Activated naive CD4-positive, alpha-beta T cell treated with anti-CD3 and anti-CD28 coated beads for 36 hours (primary cell): Measurements from ENCODE around the gene ELK4. TPM values are rescaled to one million over a fixed set of nuclear protein-coding genes. Genes with fewer than 3 reads are reported as not detected.

Source experiments
- CTCF ChIA-PET: fragments of 350-600 bp; sonication (Branson Sonifier 250); formaldehyde crosslinking; loops from one replicate; lab custom pipeline; 2021; ENCODE audit warnings: antibody characterized with exemption; lab: Charles Lee
- DNase-seq: peaks from one replicate; pipeline ENCODE4 v3.0.0-alpha.2; 2020
- H3K27ac Mint-ChIP-seq: one replicate; pipeline ENCODE4 v1.8.0; 2021; ENCODE audit warnings: mild to moderate bottlenecking, mixed read lengths
- H3K27me3 Mint-ChIP-seq: one replicate; pipeline ENCODE4 v1.8.0; 2021; ENCODE audit warnings: low read depth, mixed read lengths
- H3K36me3 Mint-ChIP-seq: one replicate; pipeline ENCODE4 v1.8.0; 2021; ENCODE audit warnings: low read depth, mixed read lengths
- H3K4me1 Mint-ChIP-seq: one replicate; pipeline ENCODE4 v1.8.0; 2021; ENCODE audit warnings: low read depth, mixed read lengths
- H3K4me3 Mint-ChIP-seq: one replicate; pipeline ENCODE4 v1.8.0; 2021; ENCODE audit warnings: mild to moderate bottlenecking, moderate library complexity, mixed read lengths
- H3K9me3 Mint-ChIP-seq: one replicate; pipeline ENCODE4 v1.8.0; 2021; ENCODE audit warnings: mixed read lengths
- intact Hi-C: fragments of 100-400 bp; cut with micrococcal nuclease; formaldehyde crosslinking; loops from one replicate; pipeline ENCODE4 v1.15.1; 2023
- total RNA-seq, 2 experiments: library from RNA; stranded (reverse); gene quantifications; one replicate each; pipeline ENCODE4 v1.2.3, GENCODE V29; 2021

Gene ELK4
- total RNA-seq, 2 experiments from 2014 or later: 60.5 to 62.4 TPM

DNA sequence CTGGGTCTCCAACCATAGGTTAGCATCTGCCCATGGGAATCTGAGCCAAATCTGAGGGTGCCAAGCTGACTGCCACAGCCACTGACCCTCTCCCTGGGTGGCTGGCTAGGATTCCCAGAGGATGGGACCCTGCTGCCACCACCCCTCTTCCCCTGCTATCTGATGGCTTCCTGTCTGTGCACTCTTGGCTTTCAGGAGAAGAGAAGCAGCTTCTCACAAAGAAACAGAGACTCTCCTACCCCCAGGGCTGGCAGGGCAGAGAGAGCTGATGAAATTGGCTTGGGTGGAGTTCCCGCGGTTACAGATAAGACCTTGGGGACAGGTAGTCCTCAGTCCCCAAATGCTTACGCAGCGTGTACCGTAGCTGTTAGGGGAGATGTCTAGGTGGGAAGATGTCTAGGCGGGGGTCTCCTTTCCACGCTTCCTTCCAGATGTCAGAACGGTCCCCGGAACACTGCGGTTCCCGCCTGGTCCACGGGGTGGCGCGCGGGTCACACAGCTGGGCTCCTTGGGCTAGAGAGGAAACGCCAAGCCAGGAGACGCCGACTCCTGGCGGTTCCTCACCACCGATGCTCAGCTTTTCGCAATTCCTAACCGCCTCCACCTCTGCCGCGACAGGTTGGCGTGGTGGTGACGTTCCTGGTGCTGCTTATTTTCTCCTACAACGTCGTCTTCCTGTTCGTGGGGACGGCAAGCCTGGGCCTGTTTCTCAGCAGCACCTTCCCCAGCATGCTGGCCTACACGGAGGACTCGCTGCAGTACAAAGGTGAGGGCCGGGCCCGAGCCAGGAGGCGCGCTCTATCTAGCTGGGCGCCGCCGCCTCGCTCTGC is 40.1 kb downstream of the ELK4 start:
- Mint-ChIP-seq H3K4me1 (peaks cover 48% of the 10 kb centered on the region), H3K36me3 (peaks cover 8% of the 10 kb centered on the region), H3K27ac (peak overlapping the region; percentile 90), H3K9me3 (no peaks in the 10 kb centered on the region), H3K27me3 (no peaks in the 10 kb centered on the region), H3K4me3 (peak overlapping the region; percentile 88)
- DNase-seq: peak; percentile 96
- CTCF ChIA-PET: interaction anchor here (0.7 to 9.7 kb wide), 42 partner anchors 9 to 1629 kb away, joined by 3 to 390 read pairs (median 8); partner anchors contain the start of gene ELK4
- intact Hi-C loops: loop anchor here (1.0 to 5.0 kb wide), 6 partner anchors 41 to 386 kb away; partner anchors contain the start of gene ELK4

DNA sequence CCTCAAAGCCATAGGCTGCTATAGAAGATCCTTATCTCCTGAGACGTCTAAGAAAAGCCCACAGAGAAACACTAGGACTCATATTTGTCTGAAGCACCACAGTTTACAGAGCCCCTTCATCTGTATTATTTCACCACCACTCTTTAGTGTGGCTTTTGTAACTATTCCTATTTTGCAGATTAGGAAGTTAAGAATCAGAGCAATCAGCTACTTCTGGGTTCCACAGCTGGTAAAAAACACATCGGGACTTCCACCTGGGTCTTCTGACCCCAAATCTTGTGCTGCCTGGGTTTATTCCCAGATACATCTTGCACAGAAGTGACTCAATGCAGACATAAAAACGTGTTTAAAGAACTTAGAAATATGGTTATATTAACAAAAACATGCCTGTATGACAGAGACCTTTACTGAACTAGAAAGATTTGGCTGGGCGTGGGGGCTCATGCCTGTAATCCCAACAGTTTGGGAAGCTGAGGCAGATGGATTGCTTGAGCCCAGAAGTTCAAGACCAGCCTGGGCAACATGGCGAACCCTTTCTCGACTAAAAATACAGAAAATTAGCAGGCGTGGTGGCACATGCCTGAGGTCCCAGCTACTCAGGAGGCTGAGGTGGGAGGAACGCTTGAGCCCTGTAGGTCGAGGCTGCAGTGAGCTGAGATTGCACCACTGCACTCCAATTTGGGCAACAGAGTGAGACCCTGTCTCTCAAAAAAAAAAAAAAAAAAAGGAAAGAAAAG is 40.9 kb downstream of the ELK4 start:
- H3K36me3 Mint-ChIP-seq: peaks cover 7% of the 10 kb centered on the region
- H3K4me3 Mint-ChIP-seq: no peak overlapping the region
- DNase-seq: peak; percentile 5
- intact Hi-C loops: loop anchor here (5.0 kb wide), 2 partner anchors 181 to 386 kb away; no protein-coding TSS in a partner anchor
- H3K4me1 Mint-ChIP-seq: peaks cover 44% of the 10 kb centered on the region
- H3K27ac Mint-ChIP-seq: peak overlapping the region; percentile 25
- CTCF ChIA-PET: interaction anchor here (0.6 to 9.7 kb wide), 38 partner anchors 8 to 1628 kb away, joined by 3 to 390 read pairs (median 8); partner anchors contain the start of gene ELK4
- no peaks in the 10 kb centered on the region for H3K9me3 Mint-ChIP-seq
- H3K27me3 Mint-ChIP-seq: no peaks in the 10 kb centered on the region

DNA sequence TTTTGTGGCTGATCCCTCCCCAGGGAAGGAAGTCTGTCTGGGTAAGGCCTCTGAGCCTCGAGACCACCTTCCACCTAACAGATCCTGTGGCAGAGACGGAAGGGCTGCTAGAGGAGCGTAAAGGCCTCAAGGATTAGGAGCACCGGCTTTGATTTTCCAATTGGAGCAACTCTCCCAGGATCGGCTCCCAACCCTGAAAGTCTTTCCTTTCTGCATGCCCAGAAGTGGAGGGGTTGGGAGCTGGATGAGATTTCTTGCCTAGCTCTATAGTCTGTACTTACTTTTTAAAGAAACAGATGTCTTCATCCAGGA is 41.4 kb downstream of the ELK4 start:
- Mint-ChIP-seq H3K4me1 (peaks cover 39% of the 10 kb centered on the region), H3K4me3 (no peak overlapping the region), H3K27ac (no peak overlapping the region), H3K36me3 (peaks cover 4% of the 10 kb centered on the region), H3K9me3 (no peaks in the 10 kb centered on the region), H3K27me3 (no peaks in the 10 kb centered on the region)
- CTCF ChIA-PET: interaction anchor here (0.6 to 9.7 kb wide), 9 partner anchors 16 to 395 kb away, joined by 3 to 390 read pairs (median 9); partner anchors contain the start of gene ELK4
- peak; percentile 1 for DNase-seq
- intact Hi-C loops: loop anchor here (5.0 kb wide), 2 partner anchors 182 to 387 kb away; no protein-coding TSS in a partner anchor

DNA sequence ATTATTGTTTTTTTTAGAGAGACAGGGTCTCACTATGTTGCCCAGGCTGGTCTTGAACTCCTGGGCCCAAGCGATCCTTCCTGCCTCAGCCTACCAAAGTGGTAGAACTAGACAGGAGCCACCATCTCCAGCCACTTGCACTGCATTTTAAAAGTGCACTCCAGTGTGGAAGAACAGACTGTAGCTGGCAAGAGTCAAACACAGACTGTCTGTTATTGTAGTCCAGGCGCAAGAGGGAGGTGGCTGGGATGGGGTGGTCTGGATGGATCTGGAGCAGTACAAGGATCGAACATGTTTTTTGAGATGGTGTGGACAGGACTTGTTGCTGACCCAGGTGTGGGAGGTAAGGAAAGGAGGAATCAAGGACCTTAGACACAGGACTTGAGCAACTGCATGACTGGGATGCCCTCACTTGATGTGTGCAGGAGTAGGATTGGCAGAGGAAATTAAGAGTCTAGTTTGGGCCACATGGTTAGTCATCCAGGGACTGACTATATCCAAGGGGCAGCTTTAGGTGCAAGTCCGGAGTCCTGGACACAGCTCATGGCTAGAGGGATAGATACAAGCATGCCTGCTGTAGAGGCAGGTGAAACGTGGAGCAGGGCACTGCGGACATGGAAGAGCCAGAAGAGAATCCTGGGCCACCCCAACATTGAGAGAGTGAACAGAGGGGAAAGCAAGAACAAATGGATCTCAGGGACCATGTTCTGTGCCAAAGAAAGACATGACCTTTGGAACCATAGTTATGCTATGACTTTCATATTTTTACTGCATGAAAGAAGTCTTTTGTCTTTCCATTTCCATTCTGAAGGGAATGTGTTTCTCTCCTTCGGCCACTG is 42.0 kb downstream of the ELK4 start:
- H3K27me3 Mint-ChIP-seq: no peaks in the 10 kb centered on the region
- no peaks in the 10 kb centered on the region for H3K9me3 Mint-ChIP-seq
- intact Hi-C loops: loop anchor here (5.0 kb wide), 2 partner anchors 182 to 387 kb away; no protein-coding TSS in a partner anchor
- H3K36me3 Mint-ChIP-seq: no peaks in the 10 kb centered on the region
- DNase-seq: peak; percentile 3
- CTCF ChIA-PET: interaction anchor here (1.1 to 9.7 kb wide), 8 partner anchors 15 to 215 kb away, joined by 3 to 390 read pairs (median 8); partner anchors contain the start of gene ELK4
- peaks cover 34% of the 10 kb centered on the region for H3K4me1 Mint-ChIP-seq
- no peak overlapping the region for H3K4me3 Mint-ChIP-seq
- H3K27ac Mint-ChIP-seq: no peak overlapping the region

DNA sequence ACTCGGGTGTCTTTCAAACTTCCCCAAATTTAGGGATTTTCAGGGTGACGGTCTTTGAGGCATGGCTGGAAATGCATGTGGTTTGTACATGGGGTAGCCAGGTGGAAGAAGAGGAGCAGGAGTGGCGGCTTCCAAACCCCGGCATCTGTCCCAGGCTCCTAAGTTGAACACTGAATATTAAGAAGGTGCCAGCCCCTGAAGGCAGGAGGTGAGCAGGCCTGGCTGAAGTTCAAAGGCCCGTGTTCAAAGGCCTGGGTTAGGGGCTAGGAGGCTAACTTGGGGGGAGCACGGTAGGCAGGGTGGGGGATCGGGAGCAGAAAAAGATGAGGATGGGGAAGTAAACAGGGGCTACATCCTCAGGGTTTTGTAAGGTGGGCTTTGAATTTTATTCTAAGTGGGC is 42.8 kb downstream of the ELK4 start:
- Mint-ChIP-seq H3K4me1 (peaks cover 29% of the 10 kb centered on the region), H3K36me3 (no peaks in the 10 kb centered on the region), H3K27me3 (no peaks in the 10 kb centered on the region), H3K9me3 (no peaks in the 10 kb centered on the region), H3K27ac (no peak overlapping the region), H3K4me3 (no peak overlapping the region)
- CTCF ChIA-PET: interaction anchor here (0.5 to 9.7 kb wide), 10 partner anchors 18 to 323 kb away, joined by 3 to 390 read pairs (median 3); partner anchors contain the start of gene ELK4
- intact Hi-C loops: no loop called here
- peak; percentile 1 for DNase-seq

DNA sequence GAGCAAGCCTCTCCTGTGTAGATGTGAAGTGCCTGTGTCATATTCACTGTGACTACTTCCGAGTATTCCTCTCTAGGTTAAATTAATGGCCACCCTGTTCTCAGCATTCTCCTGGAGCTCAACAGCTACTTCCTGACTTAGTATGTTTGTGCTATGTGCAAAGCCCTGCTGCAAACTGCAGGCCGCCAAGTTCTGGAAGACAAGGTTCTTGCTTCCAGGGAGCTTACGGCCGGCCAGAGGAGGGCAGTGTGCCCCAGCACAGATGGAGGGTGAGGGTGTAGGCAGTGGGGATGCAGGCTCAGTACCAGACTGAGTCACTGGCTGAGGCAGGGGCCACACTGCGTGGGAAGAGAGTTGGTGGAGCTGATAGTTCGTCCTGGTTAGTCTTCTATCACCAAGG is 43.2 kb downstream of the ELK4 start:
- peaks cover 25% of the 10 kb centered on the region for H3K4me1 Mint-ChIP-seq
- peak; percentile 54 for DNase-seq
- H3K36me3 Mint-ChIP-seq: no peaks in the 10 kb centered on the region
- no peak overlapping the region for H3K27ac Mint-ChIP-seq
- CTCF ChIA-PET: interaction anchor here (0.5 to 9.7 kb wide), 10 partner anchors 18 to 323 kb away, joined by 3 to 390 read pairs (median 4); partner anchors contain the start of gene ELK4
- no peaks in the 10 kb centered on the region for H3K9me3 Mint-ChIP-seq
- intact Hi-C loops: no loop called here
- no peaks in the 10 kb centered on the region for H3K27me3 Mint-ChIP-seq
- no peak overlapping the region for H3K4me3 Mint-ChIP-seq

DNA sequence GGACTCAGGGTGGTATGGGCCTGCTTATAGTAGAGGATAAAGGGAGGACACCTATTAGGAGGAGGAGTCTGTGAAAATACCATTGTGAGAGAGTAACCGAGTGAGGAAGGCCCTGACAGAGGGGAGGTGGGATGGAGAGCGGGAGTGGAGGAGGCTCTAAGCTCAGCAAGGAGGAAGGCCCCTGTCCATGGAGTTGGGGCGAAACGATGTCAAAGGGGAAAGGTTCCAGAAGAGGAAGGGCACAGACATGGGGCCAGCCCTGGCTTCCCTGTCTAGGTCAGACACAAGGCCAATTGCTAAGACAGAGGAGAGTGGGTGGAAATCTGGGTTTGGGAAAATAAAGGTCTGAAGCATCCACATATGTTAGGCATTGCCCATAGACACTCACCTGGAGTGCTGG is 44.2 kb downstream of the ELK4 start:
- H3K27me3 Mint-ChIP-seq: no peaks in the 10 kb centered on the region
- no peak for DNase-seq
- CTCF ChIA-PET: interaction anchor here (1.4 to 9.7 kb wide), 5 partner anchors 24 to 123 kb away, joined by 3 to 390 read pairs (median 8); partner anchors contain the start of gene ELK4
- H3K27ac Mint-ChIP-seq: no peak overlapping the region
- intact Hi-C loops: no loop called here
- H3K9me3 Mint-ChIP-seq: no peaks in the 10 kb centered on the region
- peaks cover 16% of the 10 kb centered on the region for H3K4me1 Mint-ChIP-seq
- H3K4me3 Mint-ChIP-seq: no peak overlapping the region
- H3K36me3 Mint-ChIP-seq: no peaks in the 10 kb centered on the region

DNA sequence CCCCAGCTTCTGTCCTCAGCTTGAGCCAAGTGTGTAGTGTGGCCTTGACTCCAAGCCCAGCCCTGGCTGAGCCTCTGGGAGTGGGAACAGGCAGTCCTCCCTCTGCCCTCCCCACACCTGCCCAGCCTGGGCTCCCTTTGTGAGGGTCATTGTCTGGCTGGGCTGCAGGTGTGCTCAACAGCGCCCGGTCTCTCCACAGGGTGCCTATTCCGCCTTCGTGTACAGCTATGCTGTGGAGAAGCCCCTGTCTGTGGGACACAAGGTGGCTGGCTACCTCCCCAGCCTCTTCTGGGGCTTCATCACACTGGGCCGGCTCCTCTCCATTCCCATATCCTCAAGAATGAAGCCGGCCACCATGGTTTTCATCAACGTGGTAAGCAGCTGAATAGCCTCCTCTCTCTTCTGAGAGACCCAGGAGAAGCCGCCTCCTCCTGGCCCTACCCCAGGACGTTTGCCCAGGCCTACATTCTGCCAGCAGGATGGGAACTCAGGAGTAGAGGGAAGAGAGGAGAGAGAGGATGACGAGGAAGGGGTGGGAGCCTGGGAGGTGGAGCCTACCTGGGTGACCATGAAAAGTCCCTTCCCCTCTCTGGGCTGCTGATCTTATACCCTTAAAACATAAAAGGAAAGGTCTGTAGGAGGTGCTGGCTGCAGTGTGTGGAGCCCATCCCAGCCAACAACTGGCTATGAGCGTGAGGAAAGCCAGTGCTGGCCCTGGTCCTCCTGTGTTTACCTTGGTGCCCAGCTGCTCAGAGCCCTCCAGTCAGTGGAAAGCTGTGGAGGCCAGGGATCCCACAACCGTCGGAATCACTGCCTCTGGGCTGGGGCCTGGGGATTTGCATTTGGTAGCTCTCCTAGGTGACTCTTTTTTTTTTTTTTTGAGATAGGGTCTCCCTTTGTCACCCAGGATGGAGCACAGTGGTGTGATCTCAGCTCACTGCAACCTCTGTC is 45.7 kb downstream of the ELK4 start:
- no peak for DNase-seq
- CTCF ChIA-PET: interaction anchor here (0.6 to 3.3 kb wide), 6 partner anchors 32 to 72 kb away, joined by 3 to 11 read pairs (median 4); partner anchors contain the start of gene ELK4
- Mint-ChIP-seq H3K36me3 (no peaks in the 10 kb centered on the region), H3K9me3 (no peaks in the 10 kb centered on the region), H3K27me3 (no peaks in the 10 kb centered on the region), H3K27ac (no peak overlapping the region), H3K4me1 (peaks cover 10% of the 10 kb centered on the region), H3K4me3 (no peak overlapping the region)
- intact Hi-C loops: no loop called here

DNA sequence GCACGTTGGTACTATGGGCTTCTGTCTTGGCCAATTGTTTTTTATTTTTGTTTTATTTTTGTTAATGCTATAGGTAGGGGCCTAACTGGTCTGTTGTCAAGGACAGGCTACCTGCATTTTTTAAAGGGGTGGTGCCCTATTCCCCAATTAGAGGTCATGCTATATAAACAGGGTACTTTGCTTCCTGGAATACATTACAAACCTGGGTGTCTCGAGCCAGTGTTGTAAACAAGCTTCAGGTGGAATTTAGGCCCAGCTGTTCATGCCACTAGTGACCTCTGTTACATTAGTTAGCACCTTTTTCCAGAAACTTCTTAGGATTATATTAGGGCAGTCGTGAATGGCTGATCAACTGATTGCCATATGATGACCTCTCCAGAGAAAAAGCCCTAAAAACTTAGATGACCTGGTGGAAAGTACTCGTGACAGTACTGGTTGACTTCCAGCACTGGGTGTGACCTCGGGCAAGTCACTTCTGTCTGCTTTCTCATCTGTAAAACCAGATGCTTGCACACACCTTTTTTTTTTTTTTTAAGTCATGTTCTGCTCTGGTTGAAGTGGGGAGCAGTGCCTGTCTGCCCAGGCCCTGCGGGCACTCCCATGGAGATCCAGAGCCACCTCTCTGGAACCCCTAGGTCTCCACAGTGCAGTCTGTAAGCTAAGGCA is 46.5 kb downstream of the ELK4 start:
- Mint-ChIP-seq H3K4me3 (no peak overlapping the region), H3K27me3 (no peaks in the 10 kb centered on the region), H3K4me1 (peaks cover 7% of the 10 kb centered on the region), H3K27ac (no peak overlapping the region), H3K9me3 (no peaks in the 10 kb centered on the region), H3K36me3 (no peaks in the 10 kb centered on the region)
- CTCF ChIA-PET: interaction anchor here (0.8 to 3.3 kb wide), 6 partner anchors 33 to 73 kb away, joined by 3 to 15 read pairs (median 6); partner anchors contain the start of gene ELK4
- DNase-seq: no peak
- intact Hi-C loops: no loop called here

DNA sequence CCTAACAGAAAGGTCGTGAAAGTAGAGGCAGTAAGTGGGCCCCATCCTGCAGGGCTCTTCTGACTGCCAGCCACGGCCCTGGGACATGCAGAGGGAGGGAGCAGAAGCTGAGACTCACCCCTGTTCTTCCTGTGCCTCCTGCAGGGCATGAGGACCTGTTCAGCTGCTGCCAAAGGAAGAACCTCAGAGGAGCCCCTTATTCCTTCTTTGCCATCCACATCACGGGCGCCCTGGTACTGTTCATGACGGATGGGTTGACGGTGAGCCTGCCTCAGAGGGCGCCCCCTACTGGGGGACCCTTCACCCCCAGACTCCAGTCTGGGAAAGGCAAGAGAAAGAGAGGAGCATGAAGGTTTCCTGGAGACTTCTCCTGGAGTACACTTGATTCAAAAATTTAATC is 47.1 kb downstream of the ELK4 start:
- no peak overlapping the region for H3K27ac Mint-ChIP-seq
- H3K9me3 Mint-ChIP-seq: no peaks in the 10 kb centered on the region
- H3K36me3 Mint-ChIP-seq: no peaks in the 10 kb centered on the region
- peak; percentile 8 for DNase-seq
- no peaks in the 10 kb centered on the region for H3K27me3 Mint-ChIP-seq
- H3K4me1 Mint-ChIP-seq: peaks cover 6% of the 10 kb centered on the region
- intact Hi-C loops: no loop called here
- no peak overlapping the region for H3K4me3 Mint-ChIP-seq
- CTCF ChIA-PET: interaction anchor here (0.6 to 3.3 kb wide), 4 partner anchors 34 to 74 kb away, joined by 3 to 15 read pairs (median 8); no protein-coding TSS in a partner anchor
